Stimulated activated CD4-positive, alpha-beta T cell treated with anti-CD3 and anti-CD28 coated beads, Interleukin-1b, Interleukin-23, amount 100 ng/mL, for 4 hours (primary cell): ENCODE data around the gene COMMD6.

Experiments
- DNase-seq, 2 donors: peaks; one replicate each; pipeline ENCODE4 v3.0.0-alpha.2; 2020; ENCODE audit warnings: low read depth in 2 of 2

Gene COMMD6

DNA sequence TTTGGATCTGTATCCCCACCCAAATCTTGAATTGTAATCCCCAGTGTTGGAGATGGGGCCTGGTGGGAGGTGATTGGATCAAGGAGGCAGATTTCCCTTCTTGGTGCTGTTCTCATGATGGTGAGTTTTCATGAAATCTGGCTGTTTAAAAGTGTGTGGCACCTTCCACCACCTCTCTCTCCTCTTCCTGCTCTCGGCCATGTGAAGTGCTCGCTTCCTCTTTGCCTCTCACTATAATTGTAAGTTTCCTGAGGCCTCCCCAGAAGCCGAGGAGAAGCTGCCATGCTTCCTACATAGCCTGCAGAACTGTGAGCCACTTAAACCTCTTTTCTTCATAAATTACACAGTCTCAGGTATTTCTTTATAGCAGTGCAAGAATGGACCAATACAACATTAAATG, 15.7 kb downstream of the COMMD6 start:
- DNase-seq: no peak

DNA sequence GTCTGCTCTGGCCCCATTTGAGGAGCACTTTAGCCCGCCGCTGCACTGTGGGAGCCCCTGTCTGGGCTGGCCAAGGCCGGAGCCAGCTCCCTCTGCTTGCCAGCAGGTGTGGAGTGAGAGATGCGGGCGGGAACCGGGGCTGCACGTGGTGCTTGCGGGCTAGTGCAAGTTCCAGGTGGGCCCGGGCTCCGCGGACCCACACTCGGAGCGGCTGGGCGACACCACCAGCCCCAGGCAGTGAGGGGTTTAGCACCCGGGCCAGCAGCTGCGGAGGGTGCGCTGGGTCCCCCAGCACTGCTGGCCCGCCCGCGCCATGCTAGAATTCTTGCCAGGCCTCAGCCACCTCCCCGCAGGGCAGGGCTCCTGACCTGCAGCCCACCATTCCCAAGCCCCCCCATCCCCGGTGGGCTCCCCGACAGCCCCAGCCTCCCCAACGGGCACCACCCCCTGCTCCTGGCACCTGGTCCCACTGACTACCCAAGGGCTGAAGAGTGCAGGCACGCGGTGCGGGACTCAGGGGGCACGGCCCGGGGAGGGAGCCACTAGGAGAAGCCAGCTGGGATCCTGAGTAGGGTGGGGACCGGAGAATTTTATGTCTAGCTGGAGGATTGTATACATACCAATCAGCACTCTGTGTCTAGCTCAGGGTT, 19.1 kb downstream of the COMMD6 start:
- no peak for DNase-seq

DNA sequence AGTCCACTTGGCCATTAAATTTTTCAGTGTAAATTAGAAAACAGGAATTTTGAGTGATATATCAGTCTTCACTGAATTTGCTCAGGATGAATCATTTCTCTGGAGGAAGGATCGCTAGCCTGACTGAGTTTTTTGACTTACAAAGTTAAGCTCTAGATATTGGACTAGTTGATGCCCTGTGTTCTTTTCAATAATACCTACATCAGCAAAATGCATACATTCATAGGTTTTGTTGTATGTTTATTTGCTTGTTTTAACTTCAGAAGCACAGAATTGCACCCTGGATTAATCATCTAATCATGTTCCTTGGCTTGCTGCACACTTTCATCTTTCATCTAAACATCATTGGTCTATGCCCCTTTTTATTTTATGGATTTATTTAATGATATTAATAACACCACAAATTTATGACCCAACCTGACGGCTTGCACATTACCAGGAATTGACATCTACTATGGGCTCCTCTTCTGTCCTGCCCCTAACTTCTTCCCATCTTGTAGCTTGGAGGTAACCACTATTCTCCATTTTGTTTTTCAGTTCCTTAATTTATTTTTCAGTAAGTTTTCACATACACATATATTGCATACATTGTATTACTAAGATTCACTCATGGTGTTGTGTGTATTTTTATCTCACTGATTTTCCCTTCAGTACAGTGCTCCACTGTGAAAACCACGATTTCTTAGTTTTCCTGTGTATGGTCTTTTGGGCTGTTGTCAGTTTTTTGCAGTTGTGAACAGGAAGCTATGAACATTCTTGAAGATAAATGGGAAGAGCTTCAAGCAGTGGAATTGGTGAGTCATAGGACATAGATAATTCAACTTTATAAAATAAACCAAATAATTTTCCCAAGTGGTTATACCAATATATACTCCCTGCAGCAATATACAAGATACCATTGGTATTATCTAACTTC, 23.3 kb downstream of the COMMD6 start:
- no peak for DNase-seq

DNA sequence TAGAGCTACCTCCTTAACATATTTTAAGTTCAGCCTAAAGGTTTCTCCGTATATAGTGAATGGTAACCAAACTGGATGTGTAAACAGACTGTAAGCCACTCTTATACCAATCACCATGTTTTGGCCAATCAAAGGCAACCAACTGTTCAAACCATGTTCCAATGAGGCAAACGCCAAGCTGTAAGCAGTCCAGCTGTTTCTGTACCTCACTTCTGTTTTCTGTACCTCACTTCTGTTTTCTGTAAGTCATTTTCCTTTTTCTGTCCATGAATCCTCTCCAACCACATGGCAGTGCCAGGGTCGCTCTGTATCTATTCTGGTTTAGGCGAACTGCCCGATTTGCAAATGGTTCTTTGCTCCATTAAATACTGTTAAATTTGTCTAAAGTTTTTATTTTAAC, 24.4 kb downstream of the COMMD6 start:
- DNase-seq: no peak

DNA sequence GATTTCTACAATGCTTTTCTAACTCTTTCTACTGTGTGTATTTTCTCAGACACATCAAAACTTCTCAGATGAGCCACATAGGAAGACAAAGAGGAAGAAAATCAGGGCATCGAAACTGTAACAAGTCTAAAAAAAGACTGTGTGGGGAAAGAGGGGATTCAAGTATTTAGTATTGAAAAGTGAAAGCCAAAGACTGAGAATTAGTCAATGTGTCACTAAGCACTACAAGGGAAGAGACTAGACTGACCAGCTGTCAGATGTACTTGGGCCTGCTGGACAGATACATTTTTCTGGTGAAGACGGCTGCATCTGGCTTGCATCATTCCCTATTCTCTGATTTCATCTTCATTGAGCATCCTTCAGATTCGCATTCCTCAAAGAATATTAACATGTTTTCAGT, 25.4 kb downstream of the COMMD6 start:
- no peak for DNase-seq

DNA sequence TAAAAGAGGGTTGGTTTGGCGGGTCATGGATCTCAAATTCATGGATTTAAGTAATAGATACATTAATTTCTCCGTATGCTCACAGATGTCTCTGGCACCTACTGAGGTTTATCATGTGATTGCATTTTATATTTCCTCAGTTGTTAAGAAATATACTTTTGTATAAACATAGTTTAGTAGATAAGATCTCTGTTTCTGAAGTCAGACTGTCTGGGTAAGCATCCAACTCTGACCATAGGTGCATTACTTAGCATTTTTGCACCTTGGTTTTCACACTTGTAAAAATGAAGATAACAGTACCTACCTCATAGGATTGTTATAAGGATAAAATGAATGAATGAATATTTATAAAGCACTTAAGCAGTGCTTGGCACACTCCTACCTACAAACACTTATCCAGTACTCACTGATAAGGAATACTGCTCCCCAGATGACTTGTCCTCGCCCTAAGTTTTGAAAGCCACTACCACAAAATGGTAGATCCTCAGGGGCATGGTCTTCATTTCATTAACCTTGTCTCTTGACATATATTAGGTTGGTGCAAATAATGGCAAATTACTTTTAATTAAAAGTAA, 26.5 kb downstream of the COMMD6 start:
- no peak for DNase-seq

DNA sequence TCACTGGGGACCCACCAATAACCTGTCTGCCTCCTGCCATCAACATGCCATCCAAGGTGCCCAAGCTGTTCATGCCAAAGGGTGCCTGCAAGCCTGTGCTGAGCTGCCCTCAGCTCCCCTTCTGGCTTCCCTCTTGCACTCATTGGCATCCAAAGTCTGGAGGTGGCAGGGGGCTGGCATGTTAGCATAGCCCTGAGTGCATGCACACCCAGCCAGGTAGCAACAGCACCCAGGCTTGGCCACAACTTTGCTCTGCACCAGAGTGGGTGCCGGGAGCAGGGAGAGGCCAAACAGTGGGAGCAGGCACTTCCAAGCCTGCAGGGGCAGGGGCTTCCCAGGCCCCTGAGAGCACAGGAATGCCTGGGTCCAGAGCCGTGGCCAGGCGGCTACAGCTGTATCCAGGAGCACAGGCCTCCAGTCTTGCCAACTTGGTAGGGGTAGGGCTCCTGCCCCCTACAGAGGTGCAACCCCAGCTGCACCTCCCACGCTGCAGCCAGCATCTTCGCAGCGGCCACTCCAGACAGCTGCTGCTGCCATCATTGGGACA, 29.6 kb downstream of the COMMD6 start:
- no peak for DNase-seq

DNA sequence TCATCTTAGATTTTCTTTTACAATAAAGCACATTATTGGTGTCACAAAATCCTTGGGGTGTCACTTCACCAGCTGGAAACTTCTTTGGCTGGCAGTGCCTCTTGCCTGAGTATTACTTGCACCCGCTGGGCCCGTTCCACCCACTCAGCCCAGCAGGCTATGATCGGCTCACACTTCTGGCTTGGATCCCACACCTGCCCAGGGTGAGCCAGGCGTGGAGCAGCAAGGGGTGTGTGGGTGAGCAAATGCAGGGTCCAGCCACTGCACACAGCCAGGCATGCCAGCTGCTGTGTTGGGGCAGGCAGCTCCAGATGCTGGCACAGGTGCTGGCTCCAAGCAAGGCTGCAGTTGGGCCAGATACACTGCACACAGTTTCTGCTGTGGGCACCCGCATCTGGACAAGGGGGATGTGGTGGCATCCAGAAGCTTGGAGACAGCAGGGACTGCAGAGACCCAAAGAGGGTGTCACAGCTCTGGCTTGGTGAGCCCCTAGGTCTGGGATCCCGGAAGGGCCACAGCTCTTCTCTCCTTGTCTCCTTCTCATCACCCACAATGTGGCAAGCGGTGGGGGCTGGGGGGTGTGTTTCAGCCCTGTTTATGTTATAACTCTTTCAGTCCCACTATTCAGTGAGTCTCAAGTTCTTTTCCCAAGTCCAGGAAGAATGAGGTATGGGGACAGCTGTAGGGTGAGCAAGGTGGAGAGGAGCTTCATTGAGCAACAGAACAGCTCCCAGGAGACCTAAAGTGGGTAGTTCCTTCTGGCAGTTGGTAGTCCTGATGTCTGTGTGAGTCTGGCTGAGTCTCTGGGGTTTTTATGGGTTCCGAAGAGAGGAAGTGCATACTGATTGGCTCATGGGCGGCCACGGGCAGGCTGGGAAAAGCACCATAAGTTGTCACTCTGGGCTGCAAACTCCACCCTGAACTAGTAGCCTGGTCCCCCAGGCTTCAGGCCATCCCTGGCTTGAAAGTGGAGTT, 30.3 kb downstream of the COMMD6 start:
- DNase-seq: no peak

DNA sequence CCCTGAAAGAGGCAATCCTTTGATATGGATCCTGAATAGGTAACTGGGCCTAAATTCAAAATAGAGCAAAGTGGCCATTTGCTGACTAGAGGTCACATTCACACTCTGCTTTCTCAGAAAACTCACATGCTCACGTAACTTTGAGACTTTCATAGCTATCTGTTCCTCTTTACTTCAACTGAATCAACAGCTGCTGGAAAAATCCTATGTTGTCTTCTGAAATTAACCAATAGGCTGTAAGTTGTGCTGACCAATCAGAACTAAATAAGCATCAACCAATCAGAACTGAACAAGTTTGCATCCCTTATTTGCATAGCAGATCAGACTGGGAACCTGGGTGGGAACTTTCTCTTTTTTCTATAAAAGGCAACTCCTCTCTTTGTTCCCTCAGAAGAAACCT, 31.6 kb downstream of the COMMD6 start:
- no peak for DNase-seq

DNA sequence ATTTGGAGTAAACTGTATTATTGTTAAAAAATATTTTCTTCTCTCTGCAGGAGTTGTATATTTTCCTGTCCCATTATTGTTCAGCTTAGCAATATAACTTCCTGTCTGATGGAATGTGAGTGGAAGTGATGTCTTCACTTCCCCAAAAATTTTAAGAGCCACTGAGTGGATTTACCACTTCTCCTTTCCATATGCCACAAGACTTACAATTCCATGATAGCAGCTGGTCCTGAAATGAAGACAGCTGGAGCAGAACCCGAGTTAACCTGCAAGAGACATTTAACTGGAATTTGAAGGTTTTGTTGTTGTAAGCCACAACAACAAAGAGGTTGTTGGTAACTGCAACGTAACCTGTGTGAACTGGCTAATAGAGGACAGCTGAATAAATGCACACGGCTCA, 32.3 kb downstream of the COMMD6 start:
- DNase-seq: no peak

DNA sequence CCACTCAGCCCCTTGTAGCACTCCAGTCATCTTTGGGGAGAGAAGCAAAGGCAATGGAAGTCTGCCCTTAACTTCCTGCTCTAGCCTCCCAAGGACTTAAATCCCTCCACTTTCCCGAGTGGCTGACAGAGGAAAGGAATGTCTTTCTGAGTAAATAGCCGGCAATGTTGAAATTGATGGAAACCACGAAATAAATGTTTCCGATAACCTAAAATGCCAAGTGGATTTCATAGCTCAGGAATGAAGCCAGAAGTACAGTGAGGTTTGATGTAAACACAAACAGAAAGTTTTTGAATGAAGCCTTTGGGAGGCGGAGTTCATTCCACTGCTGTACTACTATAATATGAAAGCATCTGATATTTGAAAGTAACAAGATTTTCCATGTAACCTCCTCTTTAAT, 41.7 kb downstream of the COMMD6 start:
- DNase-seq: no peak

DNA sequence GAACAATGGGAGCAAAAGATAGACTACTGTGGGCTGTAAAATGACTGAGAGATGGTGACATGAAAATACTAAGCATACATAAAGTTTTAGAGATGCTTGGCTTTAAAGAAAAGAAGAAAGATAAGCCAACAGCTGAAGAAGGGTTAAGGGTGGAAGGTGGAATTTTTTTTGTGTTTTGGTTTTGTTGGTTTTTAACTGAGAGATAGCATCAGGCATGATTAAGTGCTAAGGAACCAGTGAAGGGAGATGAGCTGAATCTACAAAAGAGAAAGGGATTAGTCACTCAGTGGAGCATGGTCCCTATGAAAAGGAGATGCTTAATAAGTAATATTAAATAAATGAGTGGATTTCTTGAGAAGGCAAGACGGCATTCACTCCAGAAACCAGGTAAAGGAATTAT, 43.1 kb downstream of the COMMD6 start:
- DNase-seq: no peak

DNA sequence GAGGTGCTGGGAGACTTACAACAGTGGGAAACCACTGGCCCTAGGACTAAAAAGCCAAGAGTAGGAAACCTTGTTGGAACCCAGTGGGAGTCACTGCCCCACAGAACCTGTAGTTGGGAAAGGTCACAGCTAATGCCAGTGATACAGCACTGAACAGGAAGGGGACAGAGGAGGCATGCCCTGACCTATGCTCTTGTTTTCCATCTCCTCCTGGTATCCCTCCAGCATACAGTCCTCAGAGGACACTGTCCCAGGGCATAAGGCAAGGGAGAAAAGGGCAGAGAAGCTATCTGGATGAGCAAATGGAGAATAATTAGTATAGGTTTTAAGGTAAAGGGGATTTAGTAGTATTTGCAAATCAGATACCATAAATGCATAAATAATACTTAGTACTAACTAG, 44.5 kb downstream of the COMMD6 start:
- DNase-seq: no peak

DNA sequence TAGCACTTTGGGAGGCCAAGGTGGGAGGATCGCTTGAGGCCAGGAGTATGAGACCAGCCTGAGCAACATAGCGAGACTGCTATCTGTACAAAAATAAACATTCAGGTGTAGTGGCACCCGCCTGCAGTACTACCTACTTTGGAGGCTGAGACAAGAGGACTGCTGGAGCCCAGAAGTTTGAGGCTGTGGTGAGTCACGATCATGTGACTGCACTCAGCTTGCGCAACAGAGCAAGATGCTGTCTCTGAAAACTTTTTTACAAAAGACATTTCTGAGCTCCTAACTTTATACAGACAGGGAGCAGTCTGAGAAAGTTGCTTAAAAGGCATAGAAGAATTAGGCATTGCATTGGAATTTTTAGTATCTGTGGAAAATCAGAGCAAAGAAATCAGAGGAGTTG, 45.3 kb downstream of the COMMD6 start:
- DNase-seq: no peak

DNA sequence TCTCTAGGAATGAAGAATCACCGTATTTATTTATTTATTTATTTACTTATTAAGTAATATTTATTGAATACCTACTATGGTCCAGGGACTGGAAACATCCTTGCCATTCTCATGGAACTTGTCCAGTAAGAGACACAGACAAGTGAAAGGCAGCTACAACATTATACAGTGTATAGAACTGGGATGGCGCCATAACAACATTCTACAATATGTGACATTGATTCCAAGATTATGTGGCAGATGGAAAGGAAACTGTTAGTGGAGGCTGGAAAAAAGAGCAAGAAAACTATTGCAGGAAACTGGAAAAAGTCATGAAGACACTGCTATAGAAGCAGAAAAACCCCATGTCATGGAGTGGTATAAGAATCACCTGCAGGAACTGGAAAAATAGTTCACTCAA, 46.3 kb downstream of the COMMD6 start:
- no peak for DNase-seq

DNA sequence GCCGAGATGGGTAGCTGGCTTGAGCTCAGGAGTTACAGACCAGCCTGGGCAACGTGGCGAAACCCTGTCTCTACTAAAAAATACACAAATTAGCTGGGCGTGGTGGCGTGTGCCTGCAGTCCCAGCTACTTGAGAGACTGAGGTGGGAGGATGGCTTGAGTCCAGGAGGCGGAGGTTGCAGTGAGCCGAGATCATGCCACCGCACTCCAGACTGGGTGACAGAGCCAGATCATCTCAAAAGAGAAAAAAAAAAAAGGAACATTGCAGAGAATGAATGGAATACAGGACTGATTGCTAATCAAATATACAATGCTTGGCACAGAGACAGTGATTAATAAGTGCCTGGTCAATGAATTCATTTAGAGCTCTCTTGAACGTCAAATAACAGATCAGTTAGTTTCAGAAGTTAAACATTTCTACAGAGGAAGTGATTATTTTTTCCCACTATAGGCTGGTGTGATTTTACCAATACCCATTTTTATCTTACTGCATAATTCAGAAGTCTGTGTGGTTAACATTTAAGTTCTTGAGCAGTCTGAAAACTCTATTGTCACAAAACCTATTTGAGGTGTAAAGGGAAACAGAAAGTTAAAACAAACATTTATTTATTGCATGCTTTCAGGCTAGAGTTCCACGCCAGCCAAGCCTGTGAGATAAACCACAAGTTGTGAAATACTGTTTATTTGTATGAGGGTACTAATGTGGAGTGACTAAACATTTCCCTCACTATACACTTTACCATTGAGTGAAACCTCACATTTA, 48.0 kb downstream of the COMMD6 start:
- DNase-seq: no peak

DNA sequence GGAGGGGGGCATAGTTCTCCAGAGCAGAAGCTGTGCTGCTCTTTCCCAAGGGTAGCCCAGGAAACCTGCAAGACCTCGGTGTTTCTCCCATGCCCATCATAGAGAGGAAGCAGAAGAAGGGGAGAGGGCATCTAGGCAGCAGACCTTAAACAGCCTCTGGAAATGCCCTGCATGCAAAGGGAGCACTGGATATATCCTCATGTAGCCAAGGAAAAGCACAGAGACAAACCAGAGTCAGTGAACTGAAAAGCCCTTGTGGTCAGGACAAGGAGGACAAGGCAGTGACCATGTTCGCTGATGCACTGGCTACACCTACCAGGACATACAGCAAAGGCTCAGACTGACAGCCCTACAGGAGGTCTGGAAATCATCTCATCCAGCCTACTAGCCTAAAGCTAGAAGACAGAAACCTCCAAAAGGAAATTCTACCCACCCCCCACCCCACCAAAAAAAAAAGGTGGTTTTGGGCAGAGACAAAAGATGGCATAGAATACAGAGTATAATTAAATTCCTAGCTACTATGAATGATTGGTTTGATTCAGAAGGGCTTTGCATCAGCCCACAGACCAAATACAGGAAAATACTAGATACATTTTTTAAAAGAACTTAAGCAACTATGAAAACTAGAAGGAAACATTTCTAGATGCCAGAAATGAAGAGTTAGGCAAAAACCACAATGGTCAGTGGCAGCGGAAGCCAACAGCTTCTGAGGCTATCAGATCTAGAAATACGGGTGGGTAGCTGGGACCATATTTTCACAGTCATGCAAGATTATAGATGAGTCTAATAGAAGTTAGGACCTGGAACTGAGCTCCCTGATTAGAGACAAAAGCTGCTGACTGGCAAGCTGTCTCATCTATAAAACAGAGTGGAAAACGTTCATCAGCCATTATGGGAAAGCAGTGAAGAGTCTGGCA, 51.2 kb downstream of the COMMD6 start:
- no peak for DNase-seq

DNA sequence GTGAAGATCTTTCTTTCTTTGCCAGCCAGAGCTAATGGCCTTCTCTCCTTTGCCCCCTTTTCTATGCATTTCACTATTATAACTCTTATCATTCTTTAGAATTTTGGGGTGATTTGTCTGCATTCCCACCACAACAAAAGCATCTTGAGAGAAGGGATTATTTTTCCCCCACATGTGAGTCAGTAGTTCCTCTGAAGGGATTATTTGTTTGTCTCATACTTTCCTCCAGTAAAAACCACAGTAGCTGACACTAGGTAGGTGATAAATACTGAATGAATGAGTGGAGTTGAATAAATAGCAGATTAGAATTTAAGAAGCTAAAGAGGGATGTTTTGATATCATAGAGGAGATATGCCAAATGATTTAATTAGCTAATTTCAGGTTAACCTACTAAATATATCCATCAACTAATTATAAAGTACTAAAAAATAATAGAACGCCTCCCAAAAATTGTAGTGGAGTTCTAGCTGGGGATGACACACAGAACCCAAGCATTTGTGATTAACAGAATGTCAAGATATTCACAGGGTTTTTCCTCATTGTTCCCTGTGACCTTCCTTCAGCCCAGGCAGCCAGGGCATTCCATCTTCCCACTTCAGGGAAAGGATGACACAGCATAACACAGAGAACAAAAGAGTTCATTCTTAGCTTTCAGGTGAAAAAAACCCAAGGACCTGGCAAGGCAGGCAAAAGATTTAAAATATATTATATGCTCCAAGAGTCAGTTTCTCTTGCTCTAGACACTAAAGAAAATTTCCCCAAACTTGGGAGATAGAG, 52.2 kb downstream of the COMMD6 start:
- no peak for DNase-seq

DNA sequence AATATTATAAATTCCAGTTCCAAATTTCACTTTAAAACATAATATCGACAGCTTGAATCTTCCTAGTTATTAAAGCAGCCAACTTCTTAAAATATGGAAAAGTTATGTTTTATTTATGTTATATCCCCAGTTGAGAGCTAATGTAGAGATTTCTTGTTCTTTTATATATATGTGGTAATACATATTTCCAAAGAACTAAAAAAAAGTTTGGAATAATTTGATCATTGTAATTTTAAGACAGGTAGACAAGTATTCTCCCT, 54.9 kb downstream of the COMMD6 start:
- no peak for DNase-seq
